ENCODE data around the gene TMEM138.

TMEM138 gene

GRCh38 chr11:61329871-61330270 lies 32.3 kb upstream of the TMEM138 start:
- Histone ChIP-seq H3K36me3 (ENCODE audit: control insufficient read depth, insufficient read depth, low read length) (peaks cover 7% of the 10 kb centered on the region), H4K8ac (ENCODE audit: low read depth, low read length) (no peak overlapping the region), H3K4me2 (ENCODE audit: low read length) (no peak overlapping the region), H2BK120ac (ENCODE audit: low read depth, low read length) (no peak overlapping the region), H4K5ac (ENCODE audit: low read length) (no peak overlapping the region), H2BK5ac (ENCODE audit: low read length) (no peak overlapping the region), H3K79me2 (ENCODE audit: control insufficient read depth, insufficient read depth, low read length) (peaks cover 54% of the 10 kb centered on the region), H3K27ac (ENCODE audit: low read depth, low read length) (no peak overlapping the region), H3K4me1 (ENCODE audit: control insufficient read depth, low read depth, low read length) (peaks cover 6% of the 10 kb centered on the region), H3K9ac (ENCODE audit: low read length) (no peak overlapping the region), H3K23ac (ENCODE audit: low read length) (no peak overlapping the region), H3K18ac (ENCODE audit: low read length) (no peak overlapping the region), H3K79me1 (ENCODE audit: low read length) (peaks cover 11% of the 10 kb centered on the region), H3K4ac (ENCODE audit: low read depth, low read length) (no peak overlapping the region), H3K27me3 (ENCODE audit: insufficient read depth, low read length, poor library complexity) (no peaks in the 10 kb centered on the region), H3K4me3 (ENCODE audit: low read length) (no peak overlapping the region), H2AK5ac (ENCODE audit: low read length) (no peak overlapping the region), H2BK15ac (replicated peaks; ENCODE audit: low read depth) (no peak overlapping the region), H3K56ac (ENCODE audit: low read length) (no peak overlapping the region)
- no peak for DNase-seq
- no CpG with 5 or more reads among the region's 4 CpGs for WGBS (ENCODE audit: extremely low coverage, insufficient coverage, low lambda C conversion rate)

GRCh38 chr11:61331651-61332050 lies 30.5 kb upstream of the TMEM138 start:
- Histone ChIP-seq H3K4me2 (ENCODE audit: low read length) (peak overlapping the region; percentile 97), H3K27ac (ENCODE audit: low read depth, low read length) (no peak overlapping the region), H2BK15ac (replicated peaks; ENCODE audit: low read depth) (no peak overlapping the region), H3K79me2 (ENCODE audit: control insufficient read depth, insufficient read depth, low read length) (peaks cover 53% of the 10 kb centered on the region), H4K8ac (ENCODE audit: low read depth, low read length) (no peak overlapping the region), H3K23ac (ENCODE audit: low read length) (no peak overlapping the region), H3K18ac (ENCODE audit: low read length) (no peak overlapping the region), H3K4me3 (ENCODE audit: low read length) (peak overlapping the region; percentile 61), H3K56ac (ENCODE audit: low read length) (peak overlapping the region; percentile 99), H3K9ac (ENCODE audit: low read length) (peak overlapping the region; percentile 98), H3K79me1 (ENCODE audit: low read length) (peaks cover 7% of the 10 kb centered on the region), H2BK5ac (ENCODE audit: low read length) (no peak overlapping the region), H3K4me1 (ENCODE audit: control insufficient read depth, low read depth, low read length) (peaks cover 6% of the 10 kb centered on the region), H2AK5ac (ENCODE audit: low read length) (no peak overlapping the region), H3K36me3 (ENCODE audit: control insufficient read depth, insufficient read depth, low read length) (peaks cover 5% of the 10 kb centered on the region), H2BK120ac (ENCODE audit: low read depth, low read length) (no peak overlapping the region), H3K27me3 (ENCODE audit: insufficient read depth, low read length, poor library complexity) (no peaks in the 10 kb centered on the region), H3K4ac (ENCODE audit: low read depth, low read length) (no peak overlapping the region), H4K5ac (ENCODE audit: low read length) (no peak overlapping the region)
- DNase-seq, result no peak
- WGBS (ENCODE audit: extremely low coverage, insufficient coverage, low lambda C conversion rate), result no CpG with 5 or more reads among the region's 6 CpGs

- peaks cover 4% of the 10 kb centered on the region for H3K79me1 ChIP-seq (ENCODE audit: low read length)
- WGBS (ENCODE audit: extremely low coverage, insufficient coverage, low lambda C conversion rate), result no CpG with 5 or more reads among the region's 24 CpGs
- DNase-seq, result peak; percentile 70
Measured at GRCh38 chr11:61332281-61332796, 29.8 kb upstream of the TMEM138 start.

GRCh38 chr11:61332797-61333549 lies 29.2 kb upstream of the TMEM138 start, which contains the start of the genes DDB1 and TKFC:
Gene DDB1, minus strand, starts transcription at chr11:61333105. Its CDS starts 137 bp downstream, at chr11:61332968.
Gene TKFC, plus strand, starts transcription at chr11:61333228. Its CDS starts 1,501 bp downstream, at chr11:61334729.
- peak within 1 kb of the TSS; percentile 61 for H3K4me3 ChIP-seq (ENCODE audit: low read length)
- H2BK15ac ChIP-seq (replicated peaks; ENCODE audit: low read depth), result no peak within 1 kb of the TSS
- peak within 1 kb of the TSS; percentile 91 for H3K23ac ChIP-seq (ENCODE audit: low read length)
- H2AK5ac ChIP-seq (ENCODE audit: low read length), result peak within 1 kb of the TSS; percentile 83
- WGBS (ENCODE audit: extremely low coverage, insufficient coverage, low lambda C conversion rate), result no CpG with 5 or more reads among the region's 81 CpGs
- peaks cover 1% of the 10 kb centered on the region for H3K36me3 ChIP-seq (ENCODE audit: control insufficient read depth, insufficient read depth, low read length)
- H3K27me3 ChIP-seq (ENCODE audit: insufficient read depth, low read length, poor library complexity), result no peaks in the 10 kb centered on the region
- H3K79me1 ChIP-seq (ENCODE audit: low read length), result peaks cover 2% of the 10 kb centered on the region
- H2BK120ac ChIP-seq (ENCODE audit: low read depth, low read length), result no peak within 1 kb of the TSS
- peak within 1 kb of the TSS; percentile 66 for H3K4ac ChIP-seq (ENCODE audit: low read depth, low read length)
- peak; percentile 98 for DNase-seq
- H3K56ac ChIP-seq (ENCODE audit: low read length), result peak within 1 kb of the TSS; percentile 100
- peak within 1 kb of the TSS; percentile 15 for H2BK5ac ChIP-seq (ENCODE audit: low read length)
- H4K8ac ChIP-seq (ENCODE audit: low read depth, low read length), result peak within 1 kb of the TSS; percentile 58
- H4K5ac ChIP-seq (ENCODE audit: low read length), result peak within 1 kb of the TSS; percentile 86
- H3K18ac ChIP-seq (ENCODE audit: low read length), result peak within 1 kb of the TSS; percentile 89
- H3K27ac ChIP-seq (ENCODE audit: low read depth, low read length), result peak within 1 kb of the TSS; percentile 58
- peak within 1 kb of the TSS; percentile 97 for H3K4me2 ChIP-seq (ENCODE audit: low read length)
- H3K79me2 ChIP-seq (ENCODE audit: control insufficient read depth, insufficient read depth, low read length), result peaks cover 42% of the 10 kb centered on the region
- peaks cover 6% of the 10 kb centered on the region for H3K4me1 ChIP-seq (ENCODE audit: control insufficient read depth, low read depth, low read length)
- H3K9ac ChIP-seq (ENCODE audit: low read length), result peak within 1 kb of the TSS; percentile 98

More at GRCh38 chr11:61332281-61332796, 29.8 kb upstream of the TMEM138 start:
- H3K4me3 ChIP-seq (ENCODE audit: low read length), result peak overlapping the region; percentile 61
- H2BK15ac ChIP-seq (replicated peaks; ENCODE audit: low read depth), result no peak overlapping the region
- peak overlapping the region; percentile 53 for H3K18ac ChIP-seq (ENCODE audit: low read length)
- H2AK5ac ChIP-seq (ENCODE audit: low read length), result peak overlapping the region; percentile 83
- peak overlapping the region; percentile 46 for H3K27ac ChIP-seq (ENCODE audit: low read depth, low read length)
- H4K8ac ChIP-seq (ENCODE audit: low read depth, low read length), result no peak overlapping the region
- peaks cover 3% of the 10 kb centered on the region for H3K36me3 ChIP-seq (ENCODE audit: control insufficient read depth, insufficient read depth, low read length)
- no peak overlapping the region for H4K5ac ChIP-seq (ENCODE audit: low read length)
- no peaks in the 10 kb centered on the region for H3K27me3 ChIP-seq (ENCODE audit: insufficient read depth, low read length, poor library complexity)
- H3K4me2 ChIP-seq (ENCODE audit: low read length), result peak overlapping the region; percentile 97
- H2BK5ac ChIP-seq (ENCODE audit: low read length), result no peak overlapping the region
- peak overlapping the region; percentile 60 for H3K23ac ChIP-seq (ENCODE audit: low read length)
- H3K79me2 ChIP-seq (ENCODE audit: control insufficient read depth, insufficient read depth, low read length), result peaks cover 48% of the 10 kb centered on the region
- peaks cover 6% of the 10 kb centered on the region for H3K4me1 ChIP-seq (ENCODE audit: control insufficient read depth, low read depth, low read length)
- H3K4ac ChIP-seq (ENCODE audit: low read depth, low read length), result peak overlapping the region; percentile 56
- H2BK120ac ChIP-seq (ENCODE audit: low read depth, low read length), result no peak overlapping the region
- H3K56ac ChIP-seq (ENCODE audit: low read length), result peak overlapping the region; percentile 99
- H3K9ac ChIP-seq (ENCODE audit: low read length), result peak overlapping the region; percentile 98

GRCh38 chr11:61333550-61334433 lies 28.4 kb upstream of the TMEM138 start:
- Histone ChIP-seq H2AK5ac (ENCODE audit: low read length) (peak overlapping the region; percentile 80), H3K4me3 (ENCODE audit: low read length) (peak overlapping the region; percentile 47), H2BK120ac (ENCODE audit: low read depth, low read length) (no peak overlapping the region)

More at GRCh38 chr11:61333550-61334433, 28.4 kb upstream of the TMEM138 start:
- DNase-seq, result no peak
- Histone ChIP-seq H3K27me3 (ENCODE audit: insufficient read depth, low read length, poor library complexity) (no peaks in the 10 kb centered on the region), H2BK15ac (replicated peaks; ENCODE audit: low read depth) (no peak overlapping the region), H3K27ac (ENCODE audit: low read depth, low read length) (peak overlapping the region; percentile 58), H3K4me1 (ENCODE audit: control insufficient read depth, low read depth, low read length) (peaks cover 6% of the 10 kb centered on the region), H3K79me1 (ENCODE audit: low read length) (peaks cover 2% of the 10 kb centered on the region), H3K79me2 (ENCODE audit: control insufficient read depth, insufficient read depth, low read length) (peaks cover 38% of the 10 kb centered on the region), H3K56ac (ENCODE audit: low read length) (peak overlapping the region; percentile 100), H3K23ac (ENCODE audit: low read length) (peak overlapping the region; percentile 91), H2BK5ac (ENCODE audit: low read length) (peak overlapping the region; percentile 15), H3K9ac (ENCODE audit: low read length) (peak overlapping the region; percentile 94), H4K8ac (ENCODE audit: low read depth, low read length) (no peak overlapping the region), H4K5ac (ENCODE audit: low read length) (peak overlapping the region; percentile 86), H3K36me3 (ENCODE audit: control insufficient read depth, insufficient read depth, low read length) (peaks cover 1% of the 10 kb centered on the region), H3K4ac (ENCODE audit: low read depth, low read length) (peak overlapping the region; percentile 66), H3K4me2 (ENCODE audit: low read length) (peak overlapping the region; percentile 96), H3K18ac (ENCODE audit: low read length) (peak overlapping the region; percentile 89)
- WGBS (ENCODE audit: extremely low coverage, insufficient coverage, low lambda C conversion rate), result no CpG with 5 or more reads among the region's 19 CpGs
